GM18519 (cell line): ENCODE results near the gene VWC2.

Source experiments
- ATAC-seq: cut with Tn5 transposase; IDR thresholded peaks from one replicate; pipeline ENCODE4 v1.9.1; 2021; ENCODE audit warnings: mild to moderate bottlenecking, moderate library complexity; ENCODE audit not compliant: unreplicated experiment, low FRiP score

VWC2 gene

GRCh38 chr7:49927631-49928030, 154.2 kb downstream of the VWC2 start:
- ATAC-seq: no peak

GRCh38 chr7:49928787-49929186, 155.3 kb downstream of the VWC2 start:
- ATAC-seq: no peak

- no peak for ATAC-seq
These were observed 158.2 kb downstream of the VWC2 start for GRCh38 chr7:49931627-49932026.

GRCh38 chr7:49937608-49938007, 164.2 kb downstream of the VWC2 start:
- ATAC-seq: no peak
